GM12873 (cell line): ENCODE measurements around the gene BBOX1.

Source experiments
- CTCF ChIP-seq: IDR thresholded peaks from 2 replicates; pipeline ENCODE4 v1.5.1; 2012; ENCODE audit warnings: low read depth, mild to moderate bottlenecking, moderate library complexity, low read length, control low read depth; ENCODE audit not compliant: insufficient read depth; ENCODE audit errors: missing control alignments

The BBOX1 gene

DNA sequence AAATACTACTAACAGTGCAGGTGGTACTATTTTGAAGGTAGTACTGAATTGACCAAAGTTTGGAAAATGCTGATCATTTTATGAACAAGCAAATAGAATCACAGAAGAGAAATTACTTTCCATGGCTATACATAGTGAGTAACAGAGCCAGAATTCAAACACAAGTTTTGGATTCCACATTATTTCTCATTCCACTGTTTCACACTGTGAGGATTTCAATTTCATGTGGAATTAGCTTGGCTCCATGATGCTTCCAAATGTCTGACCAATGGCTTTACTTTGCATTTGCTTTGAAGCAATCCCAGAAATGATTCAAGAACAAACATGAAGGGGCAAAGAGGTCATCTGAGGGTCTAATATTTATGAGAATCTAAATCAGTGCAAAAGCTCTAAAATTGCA, 98.1 kb downstream of the BBOX1 start:
- no peak for TF ChIP-seq CTCF

GRCh38 chr11:27139742-27140367, 99.2 kb downstream of the BBOX1 start:
- TF ChIP-seq CTCF: no peak

- no peak for TF ChIP-seq CTCF
These were observed 101.0 kb downstream of the BBOX1 start for GRCh38 chr11:27141576-27141975.

- TF ChIP-seq CTCF: no peak
These were observed 107.3 kb downstream of the BBOX1 start for GRCh38 chr11:27147916-27148315.

GRCh38 chr11:27148506-27148905, 107.9 kb downstream of the BBOX1 start:
- TF ChIP-seq CTCF: no peak

DNA sequence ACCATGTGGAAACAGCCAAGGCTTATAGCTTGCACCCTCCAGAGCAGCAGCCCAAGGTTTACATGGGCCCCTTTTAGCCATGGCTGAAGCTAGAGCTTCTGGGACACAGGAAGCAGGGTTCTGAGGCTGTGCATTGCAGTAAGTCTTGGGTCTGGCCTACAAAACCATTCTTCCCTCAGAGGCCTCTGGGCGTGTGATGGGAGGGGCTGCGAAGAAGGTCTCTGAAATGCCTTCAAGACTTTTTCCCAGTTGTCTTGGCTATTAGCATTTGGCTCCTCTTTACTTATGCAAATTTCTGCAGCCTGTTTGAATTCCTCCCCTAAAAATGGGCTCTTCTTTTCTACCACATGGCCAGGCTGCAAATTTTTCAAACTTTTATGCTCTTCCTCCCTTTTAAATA, 109.5 kb downstream of the BBOX1 start:
- no peak for TF ChIP-seq CTCF

GRCh38 chr11:27153136-27153535, 112.5 kb downstream of the BBOX1 start:
- no peak for TF ChIP-seq CTCF
